GM12878 (cell line): ENCODE data around the gene ZNF311. TPM values are rescaled to one million over a fixed set of nuclear protein-coding genes. Genes with fewer than 3 reads are reported as not detected.

Experiments
- ATAC-seq: fragments of 200-7000 bp; cut with Tn5 transposase; 3 replicates; pipeline ENCODE4 v1.9.1; 2020; ENCODE audit warnings: mild to moderate bottlenecking, moderate library complexity
- BruUV-seq: library from RNA; stranded (reverse); fragments of 400-500 nt; replicated peaks from 2 replicates; lab custom pipeline; 2021; lab: Mats Ljungman, UMichigan
- CTCF ChIA-PET: fragments of 300-600 bp; sonication (Branson Sonifier 250); formaldehyde crosslinking; extraction: SDS; loops from one replicate; lab custom pipeline; 2021; ENCODE audit warnings: inconsistent platforms; lab: Yijun Ruan, JAX
- POLR2A ChIA-PET: fragments of 350-600 bp; formaldehyde crosslinking; extraction: SDS; loops from one replicate; lab custom pipeline; 2021; ENCODE audit warnings: inconsistent platforms; lab: Charles Lee
- RAD21 ChIA-PET: fragments of 300-600 bp; sonication (Branson Sonifier 250); formaldehyde crosslinking; loops from one replicate; lab custom pipeline; 2023; ENCODE audit warnings: antibody characterized with exemption; ENCODE audit not compliant: unreplicated experiment; lab: Charles Lee
- SMC1A ChIA-PET: fragments of 300-600 bp; sonication (Branson Sonifier 250); formaldehyde crosslinking; loops from one replicate; lab custom pipeline; 2023; ENCODE audit not compliant: unreplicated experiment, uncharacterized antibody; lab: Charles Lee
- DNase-seq: peaks from one replicate; pipeline ENCODE4 v3.0.0-alpha.2; 2011; ENCODE audit warnings: low read depth, low spot score
- FAIRE-seq: peaks from 3 replicates; lab custom pipeline; 2011; peaks lifted over from hg19 to GRCh38; lab: Jason Lieb, UNC
- H2AFZ ChIP-seq: 2 replicates; pipeline ENCODE4 v1.6.0; 2011; ENCODE audit warnings: low read depth, low read length, control low read depth; ENCODE audit not compliant: control insufficient read depth
- H3K27ac ChIP-seq: 2 replicates; pipeline ENCODE4 v1.5.1; 2011; ENCODE audit warnings: control low read depth; ENCODE audit not compliant: control insufficient read depth, insufficient read depth
- H3K27me3 ChIP-seq, 2 experiments: replicated peaks in 1 of 2; 2 replicates each; pipeline versions ENCODE4 v1.6.0 to v1.6.1; 2011; ENCODE audit warnings: low read length in 1 of 2; ENCODE audit not compliant: control insufficient read depth in 2 of 2, insufficient read depth in 2 of 2
- H3K36me3 ChIP-seq, 2 experiments: 2 replicates each; pipeline ENCODE4 v1.5.1; 2011; ENCODE audit warnings: low read length in 1 of 2; ENCODE audit not compliant: control insufficient read depth in 2 of 2, insufficient read depth in 2 of 2
- H3K4me1 ChIP-seq: 2 replicates; pipeline ENCODE4 v1.6.1; 2011; ENCODE audit warnings: mild to moderate bottlenecking, low read length, moderate library complexity, mixed read lengths; ENCODE audit not compliant: control insufficient read depth, insufficient read depth
- H3K4me2 ChIP-seq: 2 replicates; pipeline ENCODE4 v1.6.0; 2011; ENCODE audit warnings: control low read depth; ENCODE audit not compliant: control insufficient read depth, insufficient read depth
- H3K4me3 ChIP-seq: fragments of 200-600 bp; sonication (generic); 2 replicates; pipeline ENCODE4 v1.5.1; 2016
- H3K79me2 ChIP-seq: 2 replicates; pipeline ENCODE4 v1.6.0; 2011; ENCODE audit warnings: low read length; ENCODE audit not compliant: control insufficient read depth, insufficient read depth
- H3K9ac ChIP-seq: 2 replicates; pipeline ENCODE4 v1.8.0; 2011; ENCODE audit warnings: low read length, control low read depth, mixed read lengths; ENCODE audit not compliant: control insufficient read depth, insufficient read depth
- H3K9me3 ChIP-seq: replicated peaks from 3 replicates; pipeline ENCODE4 v1.5.1; 2011; ENCODE audit warnings: mild to moderate bottlenecking, low read length; ENCODE audit not compliant: control insufficient read depth, insufficient read depth
- H4K20me1 ChIP-seq: 2 replicates; pipeline ENCODE4 v1.6.0; 2011; ENCODE audit not compliant: control insufficient read depth, insufficient read depth
- BRCA1 ChIP-seq: IDR thresholded peaks from 2 replicates; pipeline ENCODE4 v1.6.1; 2011; ENCODE audit warnings: low read depth, low read length, improper control_type of control experiment
- CBX5 ChIP-seq: sonication (generic); IDR thresholded peaks from 2 replicates; pipeline ENCODE4 v1.6.1; 2016; ENCODE audit warnings: low read depth, moderate library complexity, mild to moderate bottlenecking, inconsistent platforms
- KDM1A ChIP-seq: fragments of 200-600 bp; sonication (generic); IDR thresholded peaks from 2 replicates; pipeline ENCODE4 v1.6.1; 2016; ENCODE audit warnings: borderline replicate concordance
- LARP7 ChIP-seq: fragments of 450-650 bp; IDR thresholded peaks from 2 replicates; pipeline ENCODE4 v1.6.1; 2017; ENCODE audit warnings: mild to moderate bottlenecking
- NFYA ChIP-seq: IDR thresholded peaks from 2 replicates; pipeline ENCODE4 v1.6.1; 2011; ENCODE audit warnings: low read depth, mild to moderate bottlenecking, low read length, improper control_type of control experiment, borderline replicate concordance
- RUNX3 ChIP-seq: IDR thresholded peaks from 2 replicates; pipeline ENCODE4 v1.6.1; 2012; ENCODE audit warnings: low read length, inconsistent platforms
- SREBF2 ChIP-seq: IDR thresholded peaks from 2 replicates; pipeline ENCODE4 v1.6.1; 2012; ENCODE audit warnings: mild to moderate bottlenecking, low read length
- TARDBP ChIP-seq: IDR thresholded peaks from 2 replicates; pipeline ENCODE4 v1.6.1; 2016; ENCODE audit warnings: borderline replicate concordance
- YBX1 ChIP-seq: fragments of 450-650 bp; IDR thresholded peaks from 2 replicates; pipeline ENCODE4 v1.6.1; 2016; ENCODE audit warnings: antibody characterized with exemption
- WGBS: methylation state at CpG from one replicate; pipeline ENCODE4 v1.1.6; 2016; ENCODE audit warnings: low lambda C conversion rate; ENCODE audit not compliant: insufficient replicate concordance, insufficient coverage; ENCODE audit errors: missing lambda C conversion rate; 5-methylcytosine and 5-hydroxymethylcytosine counted together
- in situ Hi-C: fragments of 300-500 bp; cut with MboI; formaldehyde crosslinking; loops from 9 replicates; pipeline ENCODE4 v1.14.3; 2018; ENCODE audit warnings: mixed read lengths
- intact Hi-C: fragments of 100-400 bp; cut with micrococcal nuclease; formaldehyde crosslinking; loops from one replicate; pipeline ENCODE4 v1.14.2; 2022; ENCODE audit not compliant: unreplicated experiment
- polyA plus RNA-seq, 11 experiments: library from polyadenylated mRNA; depleted of rRNA in 4 of 11; unstranded in 6 of 11; stranded (reverse) in 5 of 11; fragments of >200 nt; fragmentation: Nextera tagmentation in 4 of 11; fragmentation: Illumina TruSeq in 1 of 11; extraction: Ambion mirVana in 4 of 11; extraction: Trizol in 1 of 11; gene quantifications; 1 replicate in 1 of 11; 2 replicates in 10 of 11; pipeline versions ENCODE4 v1.2.1 to v1.2.3, GENCODE V29; 2011 to 2016; ENCODE audit warnings: inconsistent platforms in 2 of 11, missing spikeins in 2 of 11, low read depth in 1 of 11
- total RNA-seq, 4 experiments: library from RNA; depleted of rRNA in 3 of 4; stranded (reverse); fragments of >200 nt in 3 of 4; fragmentation: Illumina TruSeq in 1 of 4; extraction: Trizol in 1 of 4; gene quantifications; 2 replicates each; pipeline versions ENCODE4 v1.2.1 to v1.2.3, GENCODE V29; 2013 to 2021
- TF ChIP-seq, protein P1 (sequence below): fragments of 450-650 bp; formaldehyde crosslinking; IDR thresholded peaks from 2 replicates; pipeline ENCODE4 v1.4.0; 2022; ENCODE audit warnings: mild to moderate bottlenecking, moderate library complexity
- TF ChIP-seq, protein P2 (sequence below): IDR thresholded peaks from 2 replicates; pipeline ENCODE4 v1.6.1; 2012; ENCODE audit warnings: low read depth, low read length, improper control_type of control experiment
- TF ChIP-seq, protein P3 (sequence below): fragments of 150-350 bp; IDR thresholded peaks from 2 replicates; pipeline ENCODE4 v1.6.1; 2014; ENCODE audit warnings: mild to moderate bottlenecking, low read depth, low read length
- TF ChIP-seq, protein P4 (sequence below): fragments of 450-650 bp; IDR thresholded peaks from 2 replicates; pipeline ENCODE4 v1.6.1; 2017; ENCODE audit warnings: mild to moderate bottlenecking

ZNF311 gene
- total and polyA plus RNA-seq, 10 of the 15 experiments (the other 5 are each of a cell fraction or from before 2014, with no cell fraction given) = 0.07 TPM; not detected in 9

DNA sequence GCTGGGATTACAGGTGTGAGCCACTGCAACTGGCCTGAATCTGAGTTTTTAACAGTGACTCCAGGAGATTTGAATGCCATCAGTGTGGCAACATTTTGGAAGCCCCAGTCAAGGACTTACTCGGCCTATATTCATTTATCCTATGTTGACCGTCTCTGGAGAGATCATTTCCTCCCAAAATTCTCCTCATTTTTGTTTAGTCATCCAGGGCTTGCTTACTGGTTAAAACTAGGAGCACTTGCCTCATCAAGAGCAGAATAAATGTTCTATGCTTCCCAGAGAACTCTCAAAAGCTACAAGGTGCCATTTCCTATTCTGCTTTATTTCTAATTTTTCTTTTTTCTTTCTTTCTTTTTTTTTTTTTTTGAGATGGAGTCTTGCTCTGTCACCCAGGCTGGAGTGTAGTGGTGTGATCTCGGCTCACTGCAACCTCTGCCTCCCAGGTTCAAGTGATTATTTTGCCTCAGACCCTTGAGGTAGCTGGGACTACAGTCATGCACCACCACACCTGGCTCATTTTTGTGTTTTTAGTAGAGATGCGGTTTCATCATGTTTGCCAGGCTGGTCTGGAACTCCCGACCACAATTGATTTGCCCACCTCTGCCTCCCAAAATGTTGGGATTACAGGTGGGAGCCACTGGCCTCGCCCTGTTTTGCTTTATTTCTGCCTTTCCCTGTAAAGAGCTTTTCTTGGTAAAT lies 57.9 kb downstream of the ZNF311 start (continued):
- TF ChIP-seq, protein P1, sequence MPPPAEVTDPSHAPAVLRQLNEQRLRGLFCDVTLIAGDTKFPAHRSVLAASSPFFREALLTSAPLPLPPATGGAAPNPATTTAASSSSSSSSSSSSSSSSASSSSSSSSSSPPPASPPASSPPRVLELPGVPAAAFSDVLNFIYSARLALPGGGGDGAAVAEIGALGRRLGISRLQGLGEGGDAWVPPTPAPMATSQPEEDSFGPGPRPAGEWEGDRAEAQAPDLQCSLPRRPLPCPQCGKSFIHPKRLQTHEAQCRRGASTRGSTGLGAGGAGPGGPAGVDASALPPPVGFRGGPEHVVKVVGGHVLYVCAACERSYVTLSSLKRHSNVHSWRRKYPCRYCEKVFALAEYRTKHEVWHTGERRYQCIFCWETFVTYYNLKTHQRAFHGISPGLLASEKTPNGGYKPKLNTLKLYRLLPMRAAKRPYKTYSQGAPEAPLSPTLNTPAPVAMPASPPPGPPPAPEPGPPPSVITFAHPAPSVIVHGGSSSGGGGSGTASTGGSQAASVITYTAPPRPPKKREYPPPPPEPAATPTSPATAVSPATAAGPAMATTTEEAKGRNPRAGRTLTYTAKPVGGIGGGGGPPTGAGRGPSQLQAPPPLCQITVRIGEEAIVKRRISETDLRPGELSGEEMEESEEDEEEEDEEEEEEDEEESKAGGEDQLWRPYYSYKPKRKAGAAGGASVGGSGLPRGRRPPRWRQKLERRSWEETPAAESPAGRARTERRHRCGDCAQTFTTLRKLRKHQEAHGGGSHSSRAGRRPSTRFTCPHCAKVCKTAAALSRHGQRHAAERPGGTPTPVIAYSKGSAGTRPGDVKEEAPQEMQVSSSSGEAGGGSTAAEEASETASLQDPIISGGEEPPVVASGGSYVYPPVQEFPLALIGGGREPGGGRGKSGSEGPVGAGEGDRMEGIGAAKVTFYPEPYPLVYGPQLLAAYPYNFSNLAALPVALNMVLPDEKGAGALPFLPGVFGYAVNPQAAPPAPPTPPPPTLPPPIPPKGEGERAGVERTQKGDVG (CRISPR knock-in tag) = no peak
- no peak for TF ChIP-seq BRCA1

DNA sequence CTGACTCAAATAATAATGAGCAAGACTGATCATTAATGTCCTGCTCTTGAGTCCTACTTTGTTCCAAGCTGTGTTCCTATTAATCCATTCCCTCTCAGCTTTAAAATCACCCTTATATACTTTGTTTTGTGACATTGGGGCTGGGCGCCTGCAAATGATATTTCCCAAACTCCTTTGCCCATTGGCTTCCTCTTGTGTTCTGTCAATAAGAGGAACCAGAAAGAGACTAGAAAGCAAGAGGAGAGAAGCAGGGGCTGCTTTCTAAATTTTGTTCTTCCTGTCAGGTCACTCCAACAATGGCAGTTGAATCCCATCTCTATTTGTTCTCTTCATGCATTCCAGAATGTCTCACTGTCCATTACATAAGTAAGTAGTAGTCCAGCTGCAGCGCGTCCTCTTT lies 59.8 kb downstream of the ZNF311 start:
- CTCF ChIA-PET = interaction anchor here (1.1 kb wide), 1 partner anchor 708 kb away, joined by 3 read pairs; no protein-coding TSS in a partner anchor
- TF ChIP-seq RUNX3 (no peak), YBX1 (no peak), SREBF2 (no peak), NFYA (no peak), LARP7 (no peak), KDM1A (no peak), CBX5 (no peak), TARDBP (no peak)
- TF ChIP-seq, protein P2, sequence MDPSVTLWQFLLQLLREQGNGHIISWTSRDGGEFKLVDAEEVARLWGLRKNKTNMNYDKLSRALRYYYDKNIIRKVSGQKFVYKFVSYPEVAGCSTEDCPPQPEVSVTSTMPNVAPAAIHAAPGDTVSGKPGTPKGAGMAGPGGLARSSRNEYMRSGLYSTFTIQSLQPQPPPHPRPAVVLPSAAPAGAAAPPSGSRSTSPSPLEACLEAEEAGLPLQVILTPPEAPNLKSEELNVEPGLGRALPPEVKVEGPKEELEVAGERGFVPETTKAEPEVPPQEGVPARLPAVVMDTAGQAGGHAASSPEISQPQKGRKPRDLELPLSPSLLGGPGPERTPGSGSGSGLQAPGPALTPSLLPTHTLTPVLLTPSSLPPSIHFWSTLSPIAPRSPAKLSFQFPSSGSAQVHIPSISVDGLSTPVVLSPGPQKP = no peak
- TF ChIP-seq, protein P3, sequence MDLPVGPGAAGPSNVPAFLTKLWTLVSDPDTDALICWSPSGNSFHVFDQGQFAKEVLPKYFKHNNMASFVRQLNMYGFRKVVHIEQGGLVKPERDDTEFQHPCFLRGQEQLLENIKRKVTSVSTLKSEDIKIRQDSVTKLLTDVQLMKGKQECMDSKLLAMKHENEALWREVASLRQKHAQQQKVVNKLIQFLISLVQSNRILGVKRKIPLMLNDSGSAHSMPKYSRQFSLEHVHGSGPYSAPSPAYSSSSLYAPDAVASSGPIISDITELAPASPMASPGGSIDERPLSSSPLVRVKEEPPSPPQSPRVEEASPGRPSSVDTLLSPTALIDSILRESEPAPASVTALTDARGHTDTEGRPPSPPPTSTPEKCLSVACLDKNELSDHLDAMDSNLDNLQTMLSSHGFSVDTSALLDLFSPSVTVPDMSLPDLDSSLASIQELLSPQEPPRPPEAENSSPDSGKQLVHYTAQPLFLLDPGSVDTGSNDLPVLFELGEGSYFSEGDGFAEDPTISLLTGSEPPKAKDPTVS = no peak
- TF ChIP-seq, protein P4, sequence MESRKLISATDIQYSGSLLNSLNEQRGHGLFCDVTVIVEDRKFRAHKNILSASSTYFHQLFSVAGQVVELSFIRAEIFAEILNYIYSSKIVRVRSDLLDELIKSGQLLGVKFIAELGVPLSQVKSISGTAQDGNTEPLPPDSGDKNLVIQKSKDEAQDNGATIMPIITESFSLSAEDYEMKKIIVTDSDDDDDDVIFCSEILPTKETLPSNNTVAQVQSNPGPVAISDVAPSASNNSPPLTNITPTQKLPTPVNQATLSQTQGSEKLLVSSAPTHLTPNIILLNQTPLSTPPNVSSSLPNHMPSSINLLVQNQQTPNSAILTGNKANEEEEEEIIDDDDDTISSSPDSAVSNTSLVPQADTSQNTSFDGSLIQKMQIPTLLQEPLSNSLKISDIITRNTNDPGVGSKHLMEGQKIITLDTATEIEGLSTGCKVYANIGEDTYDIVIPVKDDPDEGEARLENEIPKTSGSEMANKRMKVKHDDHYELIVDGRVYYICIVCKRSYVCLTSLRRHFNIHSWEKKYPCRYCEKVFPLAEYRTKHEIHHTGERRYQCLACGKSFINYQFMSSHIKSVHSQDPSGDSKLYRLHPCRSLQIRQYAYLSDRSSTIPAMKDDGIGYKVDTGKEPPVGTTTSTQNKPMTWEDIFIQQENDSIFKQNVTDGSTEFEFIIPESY = no peak

More for the DNA sequence above, 59.8 kb downstream of the ZNF311 start:
- no peak overlapping the region for H2AFZ ChIP-seq
- no peak overlapping the region for H3K27ac ChIP-seq
- no peaks in the 10 kb centered on the region; the same call in 1 of the 2 replicates for H3K4me1 ChIP-seq
- ATAC-seq = no peak
- in situ Hi-C loops = no loop called here
- no peaks in the 10 kb centered on the region for H3K79me2 ChIP-seq
- H3K4me2 ChIP-seq = no peak overlapping the region
- no peaks in the 10 kb centered on the region for H4K20me1 ChIP-seq
- ChIA-PET POLR2A (no interaction called here), RAD21 (no interaction called here), SMC1A (interaction anchor here (1.4 kb wide), 1 partner anchor 37 kb away, joined by 5 read pairs; no protein-coding TSS in a partner anchor)
- no peaks in the 10 kb centered on the region for H3K36me3 ChIP-seq
- H3K4me3 ChIP-seq = no peak overlapping the region
- FAIRE-seq = no peak
- H3K9me3 ChIP-seq = no peaks in the 10 kb centered on the region
- 67% methylated on average over 3 of the region's 3 CpGs for WGBS
- no peaks in the 10 kb centered on the region for H3K27me3 ChIP-seq
- BruUV-seq = no TSS peak
- DNase-seq = no peak
- no peak overlapping the region for H3K9ac ChIP-seq
- intact Hi-C loops = loop anchor here (10.0 kb wide), 2 partner anchors 551 to 731 kb away; partner anchors contain the start of gene ZSCAN12
